ENCODE data around the gene ZNRF2.
"Not testable (repeated sequence)": the region's sequence is repeated elsewhere in the genome, so short reads cannot be mapped to it uniquely, and the experiment has no call there.

Gene ZNRF2

GRCh38 chr7:30286749-30287148 lies 2.4 kb downstream of the ZNRF2 start:
- DNase-seq (ENCODE audit: low read depth in 2 of 2, low spot score in 1 of 2) = no peak

GRCh38 chr7:30287625-30288024 lies 3.2 kb downstream of the ZNRF2 start:
- DNase-seq (ENCODE audit: low read depth in 2 of 2, low spot score in 1 of 2) = not testable (repeated sequence)

- DNase-seq (ENCODE audit: low read depth in 2 of 2, low spot score in 1 of 2) = not testable (repeated sequence)
Observed at GRCh38 chr7:30289634-30290033, 5.2 kb downstream of the ZNRF2 start.

- not testable (repeated sequence) for DNase-seq (ENCODE audit: low read depth in 2 of 2, low spot score in 1 of 2)
Observed at GRCh38 chr7:30290317-30290716, 5.9 kb downstream of the ZNRF2 start.

GRCh38 chr7:30292416-30293038 lies 8.1 kb downstream of the ZNRF2 start:
- not testable (repeated sequence) for DNase-seq (ENCODE audit: low read depth in 2 of 2, low spot score in 1 of 2)

GRCh38 chr7:30296304-30296703 lies 11.9 kb downstream of the ZNRF2 start:
- not testable (repeated sequence) for DNase-seq (ENCODE audit: low read depth in 2 of 2, low spot score in 1 of 2)

GRCh38 chr7:30297499-30297898 lies 13.1 kb downstream of the ZNRF2 start:
- not testable (repeated sequence) for DNase-seq (ENCODE audit: low read depth in 2 of 2, low spot score in 1 of 2)

GRCh38 chr7:30298409-30298808 lies 14.0 kb downstream of the ZNRF2 start:
- not testable (repeated sequence) for DNase-seq (ENCODE audit: low read depth in 2 of 2, low spot score in 1 of 2)

- no peak for DNase-seq (ENCODE audit: low read depth in 2 of 2, low spot score in 1 of 2)
Observed at GRCh38 chr7:30301751-30302150, 17.4 kb downstream of the ZNRF2 start.

- DNase-seq (ENCODE audit: low read depth in 2 of 2, low spot score in 1 of 2) = no peak
Observed at GRCh38 chr7:30302656-30303311, 18.4 kb downstream of the ZNRF2 start.

- no peak for DNase-seq (ENCODE audit: low read depth in 2 of 2, low spot score in 1 of 2)
Observed at GRCh38 chr7:30303312-30304039, 19.1 kb downstream of the ZNRF2 start.

- no peak for DNase-seq (ENCODE audit: low read depth in 2 of 2, low spot score in 1 of 2)
Observed at GRCh38 chr7:30304177-30304884, 19.9 kb downstream of the ZNRF2 start.

- DNase-seq (ENCODE audit: low read depth in 2 of 2, low spot score in 1 of 2) = no peak
Observed at GRCh38 chr7:30306976-30307375, 22.6 kb downstream of the ZNRF2 start.

- no peak for DNase-seq (ENCODE audit: low read depth in 2 of 2, low spot score in 1 of 2)
Observed at GRCh38 chr7:30308389-30308788, 24.0 kb downstream of the ZNRF2 start.

GRCh38 chr7:30309302-30309701 lies 24.9 kb downstream of the ZNRF2 start:
- no peak for DNase-seq (ENCODE audit: low read depth in 2 of 2, low spot score in 1 of 2)

- DNase-seq (ENCODE audit: low read depth in 2 of 2, low spot score in 1 of 2) = no peak
Observed at GRCh38 chr7:30309842-30310435, 25.5 kb downstream of the ZNRF2 start.

GRCh38 chr7:30310674-30311362 lies 26.4 kb downstream of the ZNRF2 start:
- DNase-seq (ENCODE audit: low read depth in 2 of 2, low spot score in 1 of 2) = no peak

GRCh38 chr7:30312178-30312577 lies 27.8 kb downstream of the ZNRF2 start:
- DNase-seq (ENCODE audit: low read depth in 2 of 2, low spot score in 1 of 2) = no peak

GRCh38 chr7:30313348-30313747 lies 29.0 kb downstream of the ZNRF2 start:
- no peak for DNase-seq (ENCODE audit: low read depth in 2 of 2, low spot score in 1 of 2)

- no peak for DNase-seq (ENCODE audit: low read depth in 2 of 2, low spot score in 1 of 2)
Observed at GRCh38 chr7:30313793-30314192, 29.4 kb downstream of the ZNRF2 start.

- no peak for DNase-seq (ENCODE audit: low read depth in 2 of 2, low spot score in 1 of 2)
Observed at GRCh38 chr7:30315589-30315988, 31.2 kb downstream of the ZNRF2 start.

All from stimulated activated CD8-positive, alpha-beta memory T cell treated with anti-CD3 and anti-CD28 coated beads, Interleukin-4, amount 100 ng/mL, for 4 hours (primary cell).